ENCODE measurements around the gene ANKRD13B. TPM values are rescaled to one million over a fixed set of nuclear protein-coding genes. Genes with fewer than 3 reads are reported as not detected.

Gene ANKRD13B
- total RNA-seq, 2 donors from 2014 or later: 3.8 to 4.1 TPM

DNA sequence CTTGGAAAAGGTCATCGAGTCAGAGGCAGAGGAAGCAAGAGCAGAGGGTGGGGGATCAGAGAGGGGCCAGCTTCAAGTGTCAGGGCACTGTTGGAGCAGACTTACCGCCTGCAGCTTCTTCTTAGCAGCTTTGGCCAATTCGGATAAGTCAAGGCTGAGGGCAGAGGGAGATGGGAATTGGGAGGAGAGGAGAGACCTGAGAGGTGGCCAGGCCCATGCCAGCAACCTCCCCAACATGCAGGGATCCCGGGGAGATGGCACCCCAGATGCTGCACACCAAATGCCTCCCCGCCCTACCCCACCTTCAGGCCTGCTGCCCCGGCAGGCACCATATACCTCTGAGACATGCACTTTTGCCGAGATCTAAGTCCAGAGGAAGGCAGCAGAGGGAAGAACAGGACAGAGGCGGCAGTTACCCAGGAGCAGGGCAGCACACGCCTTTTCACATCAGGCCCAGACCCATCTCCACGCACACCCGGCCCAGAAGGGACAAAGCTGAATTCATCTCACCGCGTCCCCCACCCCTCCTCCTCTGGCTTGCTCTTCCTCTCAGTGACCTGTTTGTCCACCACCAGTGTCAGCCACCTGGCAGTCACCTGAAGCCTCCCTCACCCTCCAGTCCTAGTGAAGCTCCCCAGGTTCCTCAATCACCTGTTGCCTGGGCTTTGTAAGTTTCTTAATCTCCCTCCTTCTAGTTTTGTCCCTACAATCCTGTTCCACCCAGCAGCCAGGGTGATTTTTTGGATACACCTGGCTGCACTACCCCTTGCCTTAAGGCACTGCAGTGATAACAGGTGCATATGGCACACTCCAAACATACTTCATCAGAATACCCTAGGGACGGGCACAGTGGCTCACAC, 14.1 kb upstream of the ANKRD13B start:
- no peak for DNase-seq
- intact Hi-C loops (cut with DNase I, micrococcal nuclease): no loop called here
- no peak for ATAC-seq

DNA sequence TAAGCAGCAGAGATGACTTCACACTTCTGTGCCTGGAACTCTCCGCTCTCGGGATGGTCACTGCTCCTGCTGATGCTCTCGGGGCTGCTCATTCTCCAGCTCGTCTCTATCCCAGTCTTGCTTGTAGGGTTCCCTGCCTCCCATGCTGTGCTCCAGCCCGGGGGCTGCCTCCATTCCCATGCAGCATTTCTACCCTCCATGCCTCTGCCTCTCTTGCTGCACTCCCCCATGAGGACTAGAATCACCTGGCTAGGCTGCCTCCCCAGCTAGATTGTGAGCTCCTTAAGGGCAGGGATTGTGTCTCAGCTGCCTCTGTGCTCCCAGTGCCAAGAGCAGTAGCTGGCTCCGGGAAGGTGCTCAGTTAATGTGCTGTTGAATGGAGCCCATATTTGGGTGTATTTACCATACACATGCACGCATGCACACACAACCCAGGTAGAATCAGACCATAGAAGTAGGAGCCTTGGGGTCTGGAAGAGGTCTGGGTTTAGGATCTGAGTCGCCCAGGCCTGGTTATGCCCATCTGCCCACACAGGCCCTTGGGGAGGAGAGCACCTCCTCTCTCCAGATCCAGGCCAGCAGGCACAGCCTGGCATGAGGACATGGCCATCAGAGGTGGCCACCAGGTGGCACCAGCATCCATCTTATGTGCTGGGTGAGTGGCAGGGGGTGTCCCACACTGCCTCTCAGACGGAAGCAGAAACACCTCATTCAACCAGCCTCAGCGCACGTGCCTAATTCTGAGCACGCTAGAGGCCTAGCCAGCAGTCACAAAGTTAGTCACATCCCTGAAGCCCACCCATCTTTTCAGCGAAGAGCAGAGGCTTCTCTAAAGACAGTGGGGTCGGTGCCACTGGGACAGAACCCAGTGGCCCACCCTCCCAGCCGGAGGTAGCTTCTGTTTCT, 12.8 kb upstream of the ANKRD13B start:
- DNase-seq: peak; percentile 80 to 92
- intact Hi-C loops (cut with DNase I, micrococcal nuclease): no loop called here
- ATAC-seq: peak; percentile 87

DNA sequence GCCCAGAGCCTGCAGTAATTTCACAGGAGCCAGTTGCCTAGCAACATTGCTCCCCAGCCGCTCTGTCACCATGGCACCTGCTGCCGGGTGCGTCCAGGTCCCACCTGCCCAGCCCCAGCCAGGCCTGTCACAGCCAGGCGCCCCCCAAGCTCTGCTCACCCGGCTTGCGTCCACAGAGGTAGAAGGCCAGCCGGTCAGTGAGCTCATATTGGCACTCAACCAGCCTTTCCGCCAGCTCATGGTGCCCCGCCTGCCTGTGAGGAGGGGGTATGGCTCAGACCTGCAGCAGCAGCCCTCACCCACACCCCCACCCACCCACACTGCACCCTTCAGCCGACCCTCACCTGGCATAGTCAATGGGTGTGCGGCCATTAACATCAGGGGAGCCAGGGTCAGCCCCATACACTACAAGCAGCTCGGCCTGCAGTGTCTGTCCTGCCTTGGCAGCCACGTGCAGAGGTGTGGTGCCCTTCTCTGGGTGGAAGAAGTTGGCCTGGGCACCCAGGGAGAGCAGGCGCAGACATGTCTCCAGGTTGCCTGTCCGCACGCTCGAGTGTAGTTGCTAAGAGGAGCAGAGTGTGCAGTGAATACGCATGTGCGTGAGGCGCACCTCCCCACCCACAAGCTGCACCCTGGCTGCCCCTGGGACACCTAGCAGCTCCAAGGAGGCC, 11.2 kb upstream of the ANKRD13B start:
- intact Hi-C loops (cut with DNase I, micrococcal nuclease): no loop called here
- DNase-seq (peak in 1 of 2 donors; percentile 8), ATAC-seq (no peak)

DNA sequence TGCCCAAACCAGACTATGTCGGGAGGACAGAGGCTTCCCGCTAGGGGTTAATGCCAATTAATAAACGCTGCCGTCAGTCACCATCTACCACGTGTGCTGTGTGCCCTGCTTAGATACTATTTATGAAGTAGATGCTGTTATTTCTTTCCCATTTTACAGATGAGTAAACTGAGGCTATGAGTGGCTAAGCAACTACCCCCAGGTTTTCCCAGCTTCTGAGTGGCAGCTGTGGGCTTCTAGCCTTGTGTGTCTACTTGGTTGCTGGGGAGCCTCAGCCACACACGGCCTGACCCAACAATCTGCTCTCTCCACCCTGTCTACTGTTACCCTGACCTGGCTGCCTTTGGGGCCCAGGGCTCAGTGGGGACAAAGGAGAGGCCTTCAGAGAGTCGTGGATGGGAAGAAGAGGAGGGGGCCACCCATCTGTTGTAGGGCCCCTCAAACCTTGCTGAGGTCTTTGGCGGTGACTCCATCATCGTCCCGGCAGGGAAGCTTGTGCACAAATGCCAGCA, 10.6 kb upstream of the ANKRD13B start:
- no peak for DNase-seq
- no peak for ATAC-seq
- intact Hi-C loops (cut with DNase I, micrococcal nuclease): no loop called here

DNA sequence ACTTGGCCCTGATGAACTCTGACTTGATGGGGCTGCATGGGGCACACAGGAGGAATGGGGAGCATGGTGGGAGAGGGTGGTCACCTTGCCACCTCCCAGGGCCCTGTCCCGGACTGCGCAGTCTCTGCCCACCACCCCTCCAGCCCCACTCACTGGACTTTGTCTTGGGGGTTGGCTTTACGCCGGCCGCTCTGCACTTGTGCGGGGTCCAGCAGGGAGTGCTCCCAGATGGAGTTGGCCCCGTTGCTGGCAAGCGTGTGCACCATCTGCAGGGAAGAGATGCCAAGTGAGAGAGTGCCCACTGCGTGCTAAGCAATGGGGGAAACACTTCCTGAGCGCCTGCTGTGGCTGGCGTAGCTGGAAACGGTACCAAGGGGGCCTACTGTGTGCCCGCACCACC, 10.2 kb upstream of the ANKRD13B start:
- no peak for ATAC-seq
- DNase-seq: no peak
- intact Hi-C loops (cut with DNase I, micrococcal nuclease): no loop called here

DNA sequence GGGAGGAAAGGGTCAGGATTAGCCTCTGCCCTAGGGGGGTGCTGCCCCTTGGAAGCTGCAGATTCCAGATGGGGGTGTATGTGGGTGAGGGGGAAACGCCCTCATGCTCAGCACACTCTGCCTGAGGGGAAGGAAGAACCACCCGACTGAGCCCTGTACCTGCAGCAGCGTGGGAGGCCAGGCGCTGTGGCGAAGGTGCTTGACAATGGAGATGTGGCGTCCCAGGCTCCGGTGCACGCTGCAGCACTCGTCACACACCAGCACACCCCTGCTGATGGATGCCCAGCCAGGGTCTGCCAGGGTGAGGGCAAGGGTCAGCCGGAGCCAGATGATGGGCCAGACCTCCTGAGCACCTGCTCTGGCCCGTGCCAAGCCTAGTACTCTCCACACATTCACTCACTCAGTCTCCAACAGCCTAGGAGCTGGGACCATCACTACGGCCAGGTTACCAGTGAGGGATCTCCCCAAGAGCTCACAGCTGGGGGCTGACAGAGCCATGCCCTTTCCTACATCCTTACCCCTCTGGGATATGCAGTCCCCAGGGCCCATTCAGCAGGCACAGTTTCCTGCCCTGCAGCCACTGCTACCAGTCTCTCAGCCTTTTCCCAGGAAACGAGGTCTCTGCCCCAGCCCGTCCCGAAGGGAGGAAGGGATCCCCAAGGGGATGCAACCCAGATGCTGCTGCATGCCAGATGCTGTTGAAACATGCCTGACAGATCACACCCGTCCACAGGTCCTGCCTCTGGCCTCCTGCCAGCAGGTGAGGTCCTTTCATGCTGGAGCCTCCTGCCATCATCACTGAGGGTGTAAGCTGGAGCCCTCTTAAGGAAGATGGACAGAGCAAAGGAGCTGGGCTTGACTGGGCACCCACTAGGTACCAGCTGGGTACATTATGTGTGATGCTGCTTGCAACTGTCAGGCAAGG, 9.3 kb upstream of the ANKRD13B start:
- DNase-seq (peak in 1 of 2 donors; percentile 13), ATAC-seq (no peak)
- intact Hi-C loops (cut with DNase I, micrococcal nuclease): no loop called here

DNA sequence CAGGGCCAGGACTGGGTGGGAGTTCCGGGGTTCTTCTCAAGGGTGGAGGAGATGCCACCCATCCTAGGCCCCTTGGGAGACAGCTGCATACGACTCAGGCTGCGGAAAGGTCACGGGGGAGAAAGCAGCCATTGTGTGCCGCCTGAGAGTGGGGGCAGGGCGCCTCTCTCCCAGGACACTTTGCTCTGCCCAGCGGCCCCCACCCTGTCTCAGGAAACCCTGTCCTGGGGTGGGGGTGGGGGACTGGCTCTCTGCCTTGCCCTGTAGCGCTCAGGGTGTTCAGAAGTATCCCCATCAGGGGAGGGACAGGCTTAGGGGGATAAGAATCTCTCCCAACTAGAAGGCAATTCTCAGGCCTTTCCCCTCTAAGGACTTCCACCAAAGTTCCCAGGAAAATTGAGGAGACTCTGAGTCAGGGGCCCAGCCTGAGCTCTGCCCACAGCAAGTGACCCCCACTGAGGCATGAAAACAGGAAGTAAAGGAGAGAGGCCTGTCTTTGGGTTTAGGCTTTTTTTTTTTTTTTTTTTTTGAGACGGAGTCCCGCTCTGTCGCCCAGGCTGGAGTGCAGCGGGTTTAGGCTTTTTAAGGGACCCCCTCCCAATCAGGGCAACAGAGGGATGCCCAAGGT, 8.4 kb upstream of the ANKRD13B start:
- ATAC-seq (no peak), DNase-seq (peak in 1 of 2 donors; percentile 12)
- intact Hi-C loops (cut with DNase I, micrococcal nuclease): no loop called here

DNA sequence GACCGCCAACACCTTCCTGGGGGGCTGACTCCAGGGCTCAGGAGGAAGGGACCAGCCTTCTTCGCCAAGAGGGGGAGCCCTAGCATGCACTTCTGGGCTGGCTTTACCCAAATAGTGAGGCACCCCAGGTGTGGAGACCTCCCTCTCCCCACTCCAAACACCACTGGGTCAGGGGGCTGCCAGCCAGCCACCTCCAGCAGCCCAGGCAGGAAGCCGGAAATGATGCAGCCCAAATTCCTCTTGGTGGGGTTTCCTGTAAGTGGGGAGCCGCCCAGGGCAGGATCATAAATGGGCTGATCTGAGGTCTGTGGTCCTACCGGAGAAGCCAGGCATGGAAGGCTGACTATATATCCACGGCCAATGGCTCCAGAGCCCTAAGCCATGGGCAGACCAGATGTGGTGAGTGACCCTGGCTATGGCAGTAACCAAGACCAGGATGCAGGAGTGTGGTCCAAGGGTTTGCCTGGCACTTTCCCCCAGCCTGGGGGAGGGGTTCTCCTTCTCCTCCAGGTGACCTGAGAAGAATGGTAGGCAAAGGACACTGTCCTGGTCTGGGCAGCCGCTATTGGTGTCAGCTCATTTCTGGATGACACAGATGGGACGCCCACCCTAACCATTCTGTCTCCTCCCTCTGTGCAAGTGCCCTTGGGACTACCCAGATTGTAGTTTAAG, 7.7 kb upstream of the ANKRD13B start:
- ATAC-seq (no peak), DNase-seq (peak in 1 of 2 donors; percentile 19)

DNA sequence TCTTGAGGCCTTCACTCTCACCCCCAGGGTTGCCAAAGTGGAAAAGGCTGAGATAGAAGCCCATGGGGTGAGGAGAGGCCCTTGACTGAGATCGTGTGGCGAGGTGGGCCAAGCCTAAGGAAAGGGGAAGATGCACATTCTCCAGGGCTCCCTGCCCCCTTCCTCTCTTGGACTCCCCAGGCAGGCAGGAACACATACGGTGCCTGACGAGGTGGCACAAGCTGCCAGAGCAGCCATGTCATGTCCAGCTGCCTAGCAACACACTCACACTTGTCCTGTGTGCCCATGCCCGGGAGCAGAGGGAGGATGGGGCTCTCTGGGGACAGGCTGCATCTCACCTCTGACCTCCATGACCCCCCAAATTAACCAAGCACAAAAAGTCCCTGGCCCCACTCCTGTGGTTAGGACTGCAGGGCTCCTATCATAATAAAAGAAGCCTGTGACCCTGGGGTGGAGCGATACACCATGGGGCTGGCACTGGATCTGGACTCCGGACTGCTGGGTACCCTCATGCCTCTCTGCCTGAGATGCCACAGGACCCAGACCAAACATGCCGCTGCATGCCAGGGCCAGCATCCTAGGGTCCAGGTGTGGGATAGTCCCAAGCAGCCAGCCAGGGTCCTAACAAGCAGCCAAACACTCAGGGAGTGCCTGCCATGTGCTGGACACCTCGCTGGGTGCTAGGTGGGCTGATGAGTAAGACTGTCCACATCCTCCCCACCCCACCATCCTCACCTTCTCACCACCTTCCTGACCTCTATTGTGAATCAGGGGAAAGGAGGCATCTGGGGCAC, 6.1 kb upstream of the ANKRD13B start:
- ATAC-seq: no peak
- peak in 1 of 2 donors; percentile 5 for DNase-seq
- intact Hi-C loops (cut with DNase I, micrococcal nuclease): no loop called here

More for the DNA sequence above, 7.7 kb upstream of the ANKRD13B start:
- intact Hi-C loops (cut with DNase I, micrococcal nuclease): no loop called here

DNA sequence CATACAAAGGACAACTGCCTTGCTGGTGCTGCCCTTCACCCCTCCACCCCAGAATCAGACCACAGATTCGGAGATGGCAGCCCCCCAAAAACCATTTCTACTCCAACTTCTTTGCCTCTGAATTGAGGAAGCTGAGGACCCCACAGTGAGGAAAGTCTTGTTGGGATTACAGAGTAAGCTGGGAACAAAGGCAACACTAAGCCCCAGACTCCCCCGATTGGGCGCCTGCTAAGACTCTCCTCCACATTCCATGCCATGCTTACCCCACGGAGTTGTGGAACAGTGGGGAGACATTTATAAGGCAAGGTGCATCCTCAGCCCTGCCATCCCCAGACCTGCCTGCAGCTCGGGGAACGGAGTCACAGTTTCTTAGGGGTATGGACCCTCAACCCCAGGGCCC, 5.3 kb upstream of the ANKRD13B start:
- intact Hi-C loops (cut with DNase I, micrococcal nuclease): no loop called here
- peak in 1 of 2 donors; percentile 3 for DNase-seq
- ATAC-seq: no peak

DNA sequence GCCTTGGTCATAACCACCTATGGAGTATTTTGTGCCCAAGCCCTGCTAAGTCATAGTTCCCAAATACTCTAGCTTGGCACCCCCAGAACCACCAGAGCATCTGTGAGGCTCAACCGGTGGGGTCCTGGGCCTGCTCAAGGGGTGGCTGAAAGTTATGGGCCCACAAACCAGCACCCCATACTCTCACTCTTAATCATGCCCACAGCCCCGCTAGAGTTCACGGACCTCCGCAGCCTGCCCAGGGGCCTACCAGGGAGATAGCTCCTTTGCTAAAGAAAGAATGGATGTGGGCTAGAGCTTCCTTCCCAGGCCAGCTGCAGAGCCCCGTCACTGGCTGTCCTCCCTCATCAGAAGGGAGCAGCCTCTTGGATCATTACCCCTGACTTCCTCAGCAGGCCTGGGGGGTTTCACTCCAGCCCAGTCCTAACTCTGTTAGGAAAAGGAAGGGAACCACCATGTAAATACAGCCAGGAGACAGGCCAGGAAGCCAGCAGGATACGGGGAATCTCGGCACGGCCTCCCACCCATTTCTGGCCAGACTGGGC, 4.8 kb upstream of the ANKRD13B start:
- intact Hi-C loops (cut with DNase I, micrococcal nuclease): no loop called here

DNA sequence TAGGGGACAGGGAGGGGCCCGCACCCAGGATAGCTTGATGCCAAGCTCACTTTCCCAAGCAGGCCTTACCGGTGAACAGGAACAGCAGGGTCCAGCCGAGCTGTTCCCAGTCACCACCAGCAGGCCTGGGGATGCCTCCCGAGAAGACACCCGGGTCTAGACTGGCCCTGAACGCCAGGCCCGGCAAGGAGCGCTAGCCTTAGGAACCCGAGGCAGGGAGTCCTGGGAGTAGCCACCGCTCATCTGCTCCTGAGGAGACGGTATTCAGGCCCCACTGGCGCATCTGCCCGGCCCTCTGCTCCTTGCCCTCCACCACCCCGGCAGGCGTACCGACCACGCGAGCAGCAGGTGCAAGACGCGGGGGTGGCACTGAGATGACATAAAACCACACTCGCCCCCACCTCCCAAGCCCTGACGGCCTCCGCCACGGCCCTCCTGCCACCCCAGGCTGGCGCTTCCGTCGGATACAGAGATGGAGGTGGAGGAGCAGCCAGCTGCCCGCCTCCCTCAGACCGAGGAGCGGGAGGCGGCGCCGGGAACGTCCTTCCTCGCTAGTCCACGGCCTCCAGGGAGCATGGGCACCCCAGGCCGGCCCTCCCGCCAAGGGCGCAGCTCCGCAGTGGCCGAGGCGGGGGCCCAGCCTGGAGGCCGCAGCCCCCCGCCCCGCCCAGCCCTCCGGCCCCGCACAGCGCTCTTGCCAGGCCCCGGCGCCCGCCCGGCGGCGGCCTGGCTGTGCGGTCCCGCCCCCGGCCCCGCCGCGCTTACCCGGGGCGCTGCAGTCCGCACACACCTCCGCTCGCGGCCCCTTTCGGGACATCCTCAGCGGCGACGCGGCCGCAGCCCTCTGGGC, 4.1 kb upstream of the ANKRD13B start:
- DNase-seq: peak in 1 of 2 donors; percentile 62
- peak; percentile 5 for ATAC-seq
- intact Hi-C loops (cut with DNase I, micrococcal nuclease): no loop called here

More for the DNA sequence above, 4.8 kb upstream of the ANKRD13B start:
- DNase-seq (no peak), ATAC-seq (no peak)

DNA sequence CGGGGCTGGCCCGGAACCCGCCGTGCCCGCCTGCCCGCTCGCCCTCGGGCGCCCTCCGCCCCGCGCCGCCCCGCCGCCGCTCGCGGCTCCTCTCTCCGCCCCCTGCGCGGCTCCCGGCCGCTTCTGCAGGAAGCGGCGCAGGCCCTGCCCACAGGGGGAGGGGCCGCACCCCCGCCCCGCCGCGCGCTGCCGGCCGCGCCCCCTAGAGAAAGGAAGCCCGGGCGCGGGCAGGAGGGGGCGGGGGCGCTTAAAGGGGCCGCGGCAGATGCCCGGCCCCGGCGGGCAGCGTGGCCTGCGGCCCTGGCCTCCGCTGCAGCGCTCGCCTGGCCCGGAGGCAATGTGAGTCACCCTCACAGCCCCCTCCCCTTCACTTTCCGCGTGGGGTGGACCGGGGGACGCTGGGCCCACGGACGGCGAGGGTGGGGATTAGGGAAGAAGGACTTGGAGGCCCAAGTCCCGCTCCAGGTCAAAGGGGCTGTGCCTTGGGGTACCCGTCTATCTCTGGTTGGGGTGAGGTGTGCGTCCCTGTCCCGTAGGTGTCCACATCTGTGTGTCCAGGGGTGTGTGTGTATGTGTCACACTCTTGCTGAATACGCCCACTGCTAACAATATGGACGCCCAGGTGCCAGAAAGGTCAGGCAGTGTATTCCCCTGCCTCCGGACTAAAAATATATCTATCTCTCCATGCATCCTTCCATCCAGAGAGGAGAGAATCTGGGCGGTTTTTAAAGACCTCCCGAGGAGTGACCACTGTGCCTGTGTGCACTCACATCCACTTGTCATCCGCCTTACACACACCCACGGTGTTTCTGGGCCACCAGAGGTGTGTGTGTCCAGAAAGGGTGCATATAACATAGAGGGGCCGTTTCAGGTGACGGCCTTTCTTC, 3.2 kb upstream of the ANKRD13B start, which contains the start of gene GIT1:
Gene GIT1 (minus strand): TSS at position 125 of the 887 bp plus-strand sequence. CDS start 270 bp downstream, outside the sequence.
- DNase-seq (peak; percentile 80 to 90), ATAC-seq (peak; percentile 76)
- intact Hi-C loops (cut with DNase I, micrococcal nuclease): no loop called here

Measured in left colon (tissue), 2 donors.